CD14-positive monocyte (primary cell): ENCODE data around the gene ANKRD40. TPM values are rescaled to one million over a fixed set of nuclear protein-coding genes. Genes with fewer than 3 reads are reported as not detected.

Source experiments
- DNase-seq, 3 donors: peaks; one replicate each; pipeline ENCODE4 v3.0.0-alpha.2; 2011 to 2022
- H2AFZ ChIP-seq: 2 replicates; pipeline ENCODE4 v1.6.0; 2012; ENCODE audit warnings: mild to moderate bottlenecking, low read depth, low read length, inconsistent platforms; ENCODE audit not compliant: insufficient read depth, poor library complexity, severe bottlenecking
- H3K27ac ChIP-seq, 2 donors: 1 replicate in 1 of 2; 2 replicates in 1 of 2; pipeline ENCODE4 v1.5.1; 2012 to 2013; ENCODE audit warnings: low read length in 2 of 2, control low read depth in 1 of 2, inconsistent platforms in 1 of 2, low read depth in 1 of 2, mild to moderate bottlenecking in 1 of 2
- H3K27me3 ChIP-seq, 2 donors: one replicate each; pipeline versions ENCODE4 v1.6.0 to v1.6.1; 2011 to 2013; ENCODE audit warnings: low read length in 2 of 2; ENCODE audit not compliant: control insufficient read depth in 2 of 2, insufficient read depth in 2 of 2
- H3K36me3 ChIP-seq, 2 donors: replicated peaks in 1 of 2; 1 replicate in 1 of 2; 2 replicates in 1 of 2; pipeline versions ENCODE4 v1.5.1 to v1.6.1; 2012 to 2013; ENCODE audit warnings: low read length in 2 of 2, control low read depth in 1 of 2, inconsistent platforms in 1 of 2, mild to moderate bottlenecking in 1 of 2; ENCODE audit not compliant: insufficient read depth in 2 of 2, control insufficient read depth in 1 of 2
- H3K4me1 ChIP-seq, 2 donors: 1 replicate in 1 of 2; 2 replicates in 1 of 2; pipeline versions ENCODE4 v1.5.1 to v1.6.1; 2012 to 2013; ENCODE audit warnings: low read length in 2 of 2, control low read depth in 1 of 2, inconsistent platforms in 1 of 2, mild to moderate bottlenecking in 1 of 2, moderate library complexity in 1 of 2; ENCODE audit not compliant: insufficient read depth in 2 of 2, control insufficient read depth in 1 of 2
- H3K4me2 ChIP-seq: replicated peaks from 2 replicates; pipeline ENCODE3; 2012; ENCODE audit warnings: low read length, moderate library complexity, mild to moderate bottlenecking; ENCODE audit not compliant: poor library complexity, severe bottlenecking; ENCODE audit errors: extremely low read depth
- H3K4me3 ChIP-seq, 3 experiments: fragments of 200-600 bp in 1 of 3; sonication (generic) in 1 of 3; replicated peaks in 1 of 3; 1 replicate in 2 of 3; 2 replicates in 1 of 3; pipeline ENCODE4 v1.5.1; 2011 to 2013; ENCODE audit warnings: low read length in 3 of 3, mild to moderate bottlenecking in 3 of 3, control low read depth in 2 of 3, low read depth in 2 of 3, inconsistent platforms in 1 of 3, moderate library complexity in 1 of 3
- H3K79me2 ChIP-seq: 2 replicates; pipeline ENCODE4 v1.6.0; 2012; ENCODE audit warnings: mild to moderate bottlenecking, control low read depth, inconsistent platforms, low read length, moderate library complexity; ENCODE audit not compliant: insufficient read depth
- H3K9ac ChIP-seq: 2 replicates; pipeline ENCODE4 v1.6.0; 2017; ENCODE audit warnings: low read length, mild to moderate bottlenecking; ENCODE audit not compliant: insufficient read depth, poor library complexity, severe bottlenecking
- H3K9me3 ChIP-seq, 2 donors: replicated peaks in 1 of 2; 1 replicate in 1 of 2; 2 replicates in 1 of 2; pipeline versions ENCODE4 v1.5.1 to v1.6.1; 2012 to 2013; ENCODE audit warnings: low read length in 2 of 2, control low read depth in 1 of 2; ENCODE audit not compliant: control insufficient read depth in 1 of 2, insufficient read depth in 1 of 2
- H4K20me1 ChIP-seq: 2 replicates; pipeline ENCODE4 v1.6.0; 2012; ENCODE audit warnings: mild to moderate bottlenecking, low read length, control low read depth, moderate library complexity; ENCODE audit not compliant: insufficient read depth
- H3K27ac Mint-ChIP-seq, 7 donors: one replicate each; pipeline ENCODE4 v1.8.0; 2020; ENCODE audit warnings: mild to moderate bottlenecking in 7 of 7, mixed read lengths in 7 of 7, moderate library complexity in 6 of 7, inconsistent platforms in 2 of 7
- H3K27me3 Mint-ChIP-seq, 3 donors: one replicate each; pipeline ENCODE4 v1.8.0; 2021 to 2022; ENCODE audit warnings: low read depth in 3 of 3, mild to moderate bottlenecking in 3 of 3, mixed read lengths in 3 of 3, moderate library complexity in 3 of 3, inconsistent platforms in 1 of 3
- H3K36me3 Mint-ChIP-seq, 2 donors: one replicate each; pipeline ENCODE4 v1.8.0; 2020; ENCODE audit warnings: mixed read lengths in 2 of 2, inconsistent platforms in 1 of 2, mild to moderate bottlenecking in 1 of 2
- H3K4me1 Mint-ChIP-seq: one replicate; pipeline ENCODE4 v1.8.0; 2020; ENCODE audit warnings: mild to moderate bottlenecking, mixed read lengths
- H3K4me3 Mint-ChIP-seq, 2 donors: one replicate each; pipeline ENCODE4 v1.8.0; 2020; ENCODE audit warnings: mild to moderate bottlenecking in 2 of 2, mixed read lengths in 2 of 2, moderate library complexity in 1 of 2
- H3K9me3 Mint-ChIP-seq, 7 donors: one replicate each; pipeline ENCODE4 v1.8.0; 2020 to 2022; ENCODE audit warnings: mixed read lengths in 7 of 7, mild to moderate bottlenecking in 6 of 7, moderate library complexity in 6 of 7, inconsistent platforms in 2 of 7
- WGBS: methylation state at CpG from one replicate; pipeline ENCODE4 v1.1.5; 2013; ENCODE audit warnings: missing lambda C conversion rate; ENCODE audit not compliant: insufficient coverage; 5-methylcytosine and 5-hydroxymethylcytosine counted together
- intact Hi-C, 2 donors: fragments of 100-400 bp; cut with micrococcal nuclease; formaldehyde crosslinking; loops; one replicate each; pipeline versions ENCODE4 v1.15.0 to v1.15.1; 2023
- polyA plus RNA-seq, 3 donors: library from polyadenylated mRNA; depleted of rRNA in 1 of 3; unstranded in 2 of 3; stranded (reverse) in 1 of 3; fragments of 300-500 nt in 2 of 3; fragments of >200 nt in 1 of 3; fragmentation: Illumina TruSeq in 2 of 3; gene quantifications; 1 replicate in 2 of 3; 2 replicates in 1 of 3; pipeline ENCODE4 v1.2.3, GENCODE V29; 2012 to 2021
- TF ChIP-seq, protein P1 (sequence below): fragments of 200-600 bp; IDR thresholded peaks from one replicate; pipeline ENCODE4 v1.8.0; 2022; ENCODE audit warnings: antibody characterized with exemption, mild to moderate bottlenecking

ANKRD40 gene
- polyA plus RNA-seq, 3 donors, result 3.4 to 21.8 (median 3.4) TPM

DNA sequence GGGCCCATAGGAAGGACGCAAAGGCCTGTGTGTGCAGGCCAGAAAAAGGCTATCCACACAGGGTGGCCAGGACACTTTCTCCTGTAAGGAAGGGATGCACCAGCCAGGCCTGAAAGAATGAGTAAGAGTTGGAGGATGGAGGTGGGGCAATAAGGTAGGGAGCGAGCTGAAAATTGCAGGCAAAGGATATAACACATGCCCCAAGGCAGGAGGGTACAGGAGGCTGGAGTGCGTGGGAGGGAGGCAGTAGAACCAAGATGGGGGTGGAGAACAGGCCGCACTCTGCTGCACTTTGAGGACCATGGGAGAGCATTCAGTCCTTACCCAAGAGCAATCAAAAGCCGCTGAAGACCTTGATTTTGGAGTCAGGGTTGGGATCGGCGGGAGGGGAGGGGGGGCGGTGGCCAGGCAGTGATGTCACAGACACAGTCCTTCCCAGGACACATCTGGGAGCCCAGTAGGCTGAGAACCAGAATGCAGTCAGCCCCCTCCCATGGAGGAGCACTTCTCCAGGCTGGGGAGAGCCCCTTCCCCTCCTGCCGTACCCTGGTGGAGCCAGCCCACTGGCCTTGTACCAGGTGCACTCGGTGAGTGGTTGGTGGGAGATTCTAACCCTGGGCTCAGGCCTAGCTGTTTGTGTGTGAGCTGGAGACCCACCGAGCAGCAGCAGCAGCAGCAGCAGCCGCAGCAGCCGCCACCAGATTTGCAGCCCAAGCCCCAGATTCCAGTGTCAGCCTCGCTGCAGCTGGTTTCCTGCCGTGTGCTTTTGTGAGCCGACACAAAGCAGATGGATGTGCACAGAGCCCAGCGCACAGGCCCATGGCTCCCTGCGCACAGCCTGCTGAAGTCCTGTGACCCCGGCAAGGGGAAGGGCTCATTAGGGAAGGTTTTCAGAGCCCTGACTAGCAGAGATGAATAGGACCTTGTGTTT lies 17.5 kb downstream of the ANKRD40 start:
- Histone ChIP-seq H3K9ac (no peak overlapping the region), H3K79me2 (no peaks in the 10 kb centered on the region), H2AFZ (no peak overlapping the region), H3K4me3 (no peak overlapping the region), H3K36me3 (peaks cover 24 to 40% of the 10 kb centered on the region in 2 donors), H4K20me1 (peaks cover 10% of the 10 kb centered on the region), H3K27ac (no peak overlapping the region), H3K4me1 (no peaks in the 10 kb centered on the region), H3K27me3 (no peaks in the 10 kb centered on the region), H3K4me2 (no peak overlapping the region), H3K9me3 (no peaks in the 10 kb centered on the region)
- Mint-ChIP-seq H3K4me3 (no peak overlapping the region), H3K9me3 (no peaks in the 10 kb centered on the region), H3K27me3 (peaks cover 0 to 5% (median 3%) of the 10 kb centered on the region in 3 donors), H3K4me1 (no peaks in the 10 kb centered on the region), H3K36me3 (peaks cover 22 to 31% of the 10 kb centered on the region in 2 donors), H3K27ac (peak overlapping the region in 1 of 7 donors; percentile 38)
- intact Hi-C loops, result no loop called here
- WGBS, result 94% methylated on average over 15 of the region's 19 CpGs
- TF ChIP-seq, protein P1, sequence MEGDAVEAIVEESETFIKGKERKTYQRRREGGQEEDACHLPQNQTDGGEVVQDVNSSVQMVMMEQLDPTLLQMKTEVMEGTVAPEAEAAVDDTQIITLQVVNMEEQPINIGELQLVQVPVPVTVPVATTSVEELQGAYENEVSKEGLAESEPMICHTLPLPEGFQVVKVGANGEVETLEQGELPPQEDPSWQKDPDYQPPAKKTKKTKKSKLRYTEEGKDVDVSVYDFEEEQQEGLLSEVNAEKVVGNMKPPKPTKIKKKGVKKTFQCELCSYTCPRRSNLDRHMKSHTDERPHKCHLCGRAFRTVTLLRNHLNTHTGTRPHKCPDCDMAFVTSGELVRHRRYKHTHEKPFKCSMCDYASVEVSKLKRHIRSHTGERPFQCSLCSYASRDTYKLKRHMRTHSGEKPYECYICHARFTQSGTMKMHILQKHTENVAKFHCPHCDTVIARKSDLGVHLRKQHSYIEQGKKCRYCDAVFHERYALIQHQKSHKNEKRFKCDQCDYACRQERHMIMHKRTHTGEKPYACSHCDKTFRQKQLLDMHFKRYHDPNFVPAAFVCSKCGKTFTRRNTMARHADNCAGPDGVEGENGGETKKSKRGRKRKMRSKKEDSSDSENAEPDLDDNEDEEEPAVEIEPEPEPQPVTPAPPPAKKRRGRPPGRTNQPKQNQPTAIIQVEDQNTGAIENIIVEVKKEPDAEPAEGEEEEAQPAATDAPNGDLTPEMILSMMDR, result no peak
- DNase-seq, result no peak

DNA sequence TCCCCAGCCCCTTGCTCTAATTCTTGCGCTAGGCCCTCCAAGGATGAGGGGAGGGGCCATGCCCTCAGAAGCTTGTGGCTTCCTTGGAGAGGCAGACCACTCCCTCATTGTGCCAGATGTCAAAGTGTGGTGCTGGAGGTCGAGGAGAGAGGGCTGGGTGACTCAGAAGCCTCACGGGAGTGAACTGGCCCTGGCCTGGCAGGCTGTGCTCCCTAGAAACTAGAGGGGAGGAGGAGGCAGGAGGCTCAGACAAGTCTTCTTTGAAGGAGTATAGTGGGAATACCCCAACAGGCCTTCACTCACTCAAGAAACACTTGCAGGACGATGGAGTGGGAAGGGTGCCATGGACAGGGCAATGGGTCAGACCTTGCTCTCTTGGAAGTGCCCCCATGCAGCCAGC lies 18.5 kb downstream of the ANKRD40 start:
- H3K27ac ChIP-seq, result no peak overlapping the region
- peaks cover 17 to 30% of the 10 kb centered on the region in 2 donors for H3K36me3 ChIP-seq
- DNase-seq, result no peak
- intact Hi-C loops, result no loop called here
- no peaks in the 10 kb centered on the region for H3K79me2 ChIP-seq
- peaks cover 3% of the 10 kb centered on the region for H4K20me1 ChIP-seq
- H3K4me2 ChIP-seq, result no peak overlapping the region
- no peak overlapping the region for H3K9ac ChIP-seq
- 0% methylated on average over 2 of the region's 4 CpGs for WGBS
- Mint-ChIP-seq H3K9me3 (no peaks in the 10 kb centered on the region), H3K4me1 (no peaks in the 10 kb centered on the region), H3K27ac (peak overlapping the region in 2 of 7 donors; percentile 22 to 42), H3K36me3 (peaks cover 19 to 22% of the 10 kb centered on the region in 2 donors), H3K4me3 (no peak overlapping the region), H3K27me3 (peaks cover 0 to 6% (median 3%) of the 10 kb centered on the region in 3 donors)
- no peaks in the 10 kb centered on the region for H3K27me3 ChIP-seq
- no peaks in the 10 kb centered on the region for H3K9me3 ChIP-seq
- TF ChIP-seq, protein P1, result no peak
- H3K4me1 ChIP-seq, result no peaks in the 10 kb centered on the region
- H2AFZ ChIP-seq, result no peak overlapping the region
- H3K4me3 ChIP-seq, result no peak overlapping the region
